Endodermal cell (in vitro differentiated cells): ENCODE data around the gene ATF7IP. TPM values are rescaled to one million over a fixed set of nuclear protein-coding genes. Genes with fewer than 3 reads are reported as not detected.

ENCODE experiments used
- DNase-seq: peaks from one replicate; pipeline ENCODE4 v3.0.0-alpha.2; 2017
- H3K27ac ChIP-seq: 2 replicates; pipeline ENCODE4 v1.5.1; 2013; ENCODE audit warnings: mild to moderate bottlenecking, low read depth, low read length, moderate library complexity
- H3K27me3 ChIP-seq: 2 replicates; pipeline ENCODE4 v1.6.1; 2013; ENCODE audit warnings: mild to moderate bottlenecking, low read length, moderate library complexity; ENCODE audit not compliant: insufficient read depth, control insufficient read depth, poor library complexity, severe bottlenecking
- H3K36me3 ChIP-seq: 2 replicates; pipeline ENCODE4 v1.7.0; 2013; ENCODE audit warnings: mild to moderate bottlenecking, low read length, moderate library complexity; ENCODE audit not compliant: control insufficient read depth, insufficient read depth
- H3K4me1 ChIP-seq: one replicate; pipeline ENCODE4 v1.7.0; 2013; ENCODE audit warnings: low read length; ENCODE audit not compliant: control insufficient read depth, insufficient read depth
- H3K4me3 ChIP-seq: 2 replicates; pipeline ENCODE4 v1.5.1; 2013; ENCODE audit warnings: mild to moderate bottlenecking, low read length, moderate library complexity
- H3K9ac ChIP-seq: 2 replicates; pipeline ENCODE4 v1.6.1; 2013; ENCODE audit warnings: mild to moderate bottlenecking, low read length, moderate library complexity; ENCODE audit not compliant: poor library complexity, severe bottlenecking; ENCODE audit errors: extremely low read depth
- H3K9me3 ChIP-seq: 2 replicates; pipeline ENCODE4 v1.6.1; 2013; ENCODE audit warnings: mild to moderate bottlenecking, low read length, moderate library complexity; ENCODE audit not compliant: control insufficient read depth
- H3K27ac Mint-ChIP-seq: 2 replicates; pipeline ENCODE4 v1.8.0; 2020; ENCODE audit warnings: mixed read lengths
- H3K27me3 Mint-ChIP-seq: 2 replicates; pipeline ENCODE4 v1.8.0; 2021; ENCODE audit warnings: mild to moderate bottlenecking, mixed read lengths; ENCODE audit not compliant: insufficient read depth
- H3K36me3 Mint-ChIP-seq: 2 replicates; pipeline ENCODE4 v1.8.0; 2020; ENCODE audit warnings: low read depth, mixed read lengths
- H3K4me1 Mint-ChIP-seq: 2 replicates; pipeline ENCODE4 v1.8.0; 2020; ENCODE audit warnings: mixed read lengths
- H3K4me3 Mint-ChIP-seq: 2 replicates; pipeline ENCODE4 v1.8.0; 2020; ENCODE audit warnings: mild to moderate bottlenecking, moderate library complexity, mixed read lengths
- H3K9me3 Mint-ChIP-seq: 2 replicates; pipeline ENCODE4 v1.8.0; 2020; ENCODE audit warnings: mild to moderate bottlenecking, mixed read lengths
- WGBS, 2 experiments: methylation state at CpG; one replicate each; pipeline versions ENCODE4 v1.1.5 to v1.1.7; 2013; ENCODE audit warnings: missing lambda C conversion rate in 2 of 2, mixed read lengths in 1 of 2; ENCODE audit not compliant: insufficient coverage in 1 of 2, insufficient read length in 1 of 2; 5-methylcytosine and 5-hydroxymethylcytosine counted together
- total RNA-seq, 2 donors: library from RNA; stranded (reverse); fragmentation: NEBNext Ultra II Directional in 1 of 2; extraction: Animal tissue kit (Norgen Biotek cat#: 25700) in 1 of 2; gene quantifications; 2 replicates in 1 of 2; 3 replicates in 1 of 2; pipeline ENCODE4 v1.2.1, GENCODE V29; 2021
- TF ChIP-seq, protein P1 (sequence below): fragments of 200-600 bp; sonication (generic); conservative IDR thresholded peaks from 2 replicates; pipeline ENCODE4 v1.5.0; 2021; ENCODE audit warnings: antibody characterized with exemption, mild to moderate bottlenecking

The ATF7IP gene
- total RNA-seq, 2 donors from 2014 or later: 174 to 222 TPM

DNA sequence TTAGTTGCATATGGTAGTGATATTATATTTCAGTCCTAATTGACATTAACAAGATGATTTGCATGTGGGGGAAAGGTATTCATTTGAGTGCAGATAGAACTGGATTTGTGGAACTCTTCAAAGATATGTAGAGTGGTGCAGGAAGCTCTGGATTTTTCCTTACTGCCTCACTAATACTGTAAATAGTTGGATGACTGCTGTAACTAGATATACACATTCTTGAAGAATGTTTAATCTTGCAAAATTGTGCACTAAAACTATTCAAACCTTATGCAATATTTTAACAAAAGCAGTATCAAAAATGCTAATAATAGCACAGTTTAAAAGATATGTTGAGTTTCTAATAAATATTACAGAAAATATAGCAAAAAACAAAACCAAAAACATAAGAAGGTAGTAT is 43.1 kb upstream of the ATF7IP start:
- H3K9ac ChIP-seq: no peak overlapping the region
- H3K4me1 ChIP-seq: no peaks in the 10 kb centered on the region
- TF ChIP-seq, protein P1, sequence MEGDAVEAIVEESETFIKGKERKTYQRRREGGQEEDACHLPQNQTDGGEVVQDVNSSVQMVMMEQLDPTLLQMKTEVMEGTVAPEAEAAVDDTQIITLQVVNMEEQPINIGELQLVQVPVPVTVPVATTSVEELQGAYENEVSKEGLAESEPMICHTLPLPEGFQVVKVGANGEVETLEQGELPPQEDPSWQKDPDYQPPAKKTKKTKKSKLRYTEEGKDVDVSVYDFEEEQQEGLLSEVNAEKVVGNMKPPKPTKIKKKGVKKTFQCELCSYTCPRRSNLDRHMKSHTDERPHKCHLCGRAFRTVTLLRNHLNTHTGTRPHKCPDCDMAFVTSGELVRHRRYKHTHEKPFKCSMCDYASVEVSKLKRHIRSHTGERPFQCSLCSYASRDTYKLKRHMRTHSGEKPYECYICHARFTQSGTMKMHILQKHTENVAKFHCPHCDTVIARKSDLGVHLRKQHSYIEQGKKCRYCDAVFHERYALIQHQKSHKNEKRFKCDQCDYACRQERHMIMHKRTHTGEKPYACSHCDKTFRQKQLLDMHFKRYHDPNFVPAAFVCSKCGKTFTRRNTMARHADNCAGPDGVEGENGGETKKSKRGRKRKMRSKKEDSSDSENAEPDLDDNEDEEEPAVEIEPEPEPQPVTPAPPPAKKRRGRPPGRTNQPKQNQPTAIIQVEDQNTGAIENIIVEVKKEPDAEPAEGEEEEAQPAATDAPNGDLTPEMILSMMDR: no peak
- no peak for DNase-seq
- H3K27me3 Mint-ChIP-seq: no peaks in the 10 kb centered on the region
- no peaks in the 10 kb centered on the region for H3K36me3 ChIP-seq
- H3K4me1 Mint-ChIP-seq: peaks cover 19% of the 10 kb centered on the region
- no peak overlapping the region for H3K4me3 ChIP-seq
- no peak overlapping the region for H3K4me3 Mint-ChIP-seq
- peaks cover 17% of the 10 kb centered on the region for H3K9me3 Mint-ChIP-seq
- H3K27ac Mint-ChIP-seq: no peak overlapping the region
- H3K27me3 ChIP-seq: no peaks in the 10 kb centered on the region
- no peaks in the 10 kb centered on the region for H3K36me3 Mint-ChIP-seq
- H3K27ac ChIP-seq: no peak overlapping the region
- H3K9me3 ChIP-seq: peaks cover 4% of the 10 kb centered on the region

DNA sequence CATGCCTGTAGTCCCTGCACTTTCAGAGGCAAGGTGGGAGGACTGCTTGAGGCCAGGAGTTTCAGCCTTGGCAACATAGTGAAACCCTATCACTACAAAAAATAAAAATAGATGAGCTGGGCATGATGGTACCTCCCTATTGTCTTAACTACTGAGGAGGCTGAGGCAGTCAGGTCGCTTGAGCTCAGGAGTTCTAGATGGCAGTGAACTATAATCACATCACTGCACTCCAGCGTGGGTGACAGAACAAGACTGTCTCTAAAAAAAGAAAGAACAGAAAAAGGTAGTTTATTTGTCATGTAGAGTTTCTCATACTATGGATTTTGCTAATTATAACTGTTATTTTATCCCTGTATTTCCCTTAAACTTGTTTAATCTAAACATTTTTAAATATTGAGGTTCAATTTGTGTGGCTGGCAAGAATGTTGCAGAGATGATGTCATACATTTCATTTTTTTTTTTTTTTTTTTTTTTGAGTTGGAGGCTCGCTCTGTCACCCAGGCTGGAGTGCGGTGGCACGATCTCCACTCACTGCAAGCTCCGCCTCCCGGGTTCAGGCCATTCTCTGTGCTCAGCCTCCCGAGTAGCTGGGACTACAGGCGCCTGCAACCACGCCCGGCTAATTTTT is 39.7 kb upstream of the ATF7IP start:
- no peaks in the 10 kb centered on the region for H3K27me3 ChIP-seq
- WGBS, 2 experiments: 88 to 95% methylated on average over 5 to 11 of the region's 11 CpGs
- no peak for DNase-seq
- H3K36me3 ChIP-seq: no peaks in the 10 kb centered on the region
- no peak overlapping the region for H3K27ac ChIP-seq
- H3K27me3 Mint-ChIP-seq: no peaks in the 10 kb centered on the region
- H3K9me3 Mint-ChIP-seq: peaks cover 26% of the 10 kb centered on the region
- no peak overlapping the region for H3K9ac ChIP-seq
- H3K27ac Mint-ChIP-seq: no peak overlapping the region
- no peak overlapping the region for H3K4me3 ChIP-seq
- no peak overlapping the region for H3K4me3 Mint-ChIP-seq
- no peaks in the 10 kb centered on the region for H3K36me3 Mint-ChIP-seq
- H3K9me3 ChIP-seq: peaks cover 1% of the 10 kb centered on the region
- TF ChIP-seq, protein P1: no peak
- no peaks in the 10 kb centered on the region for H3K4me1 ChIP-seq
- peaks cover 12% of the 10 kb centered on the region for H3K4me1 Mint-ChIP-seq

DNA sequence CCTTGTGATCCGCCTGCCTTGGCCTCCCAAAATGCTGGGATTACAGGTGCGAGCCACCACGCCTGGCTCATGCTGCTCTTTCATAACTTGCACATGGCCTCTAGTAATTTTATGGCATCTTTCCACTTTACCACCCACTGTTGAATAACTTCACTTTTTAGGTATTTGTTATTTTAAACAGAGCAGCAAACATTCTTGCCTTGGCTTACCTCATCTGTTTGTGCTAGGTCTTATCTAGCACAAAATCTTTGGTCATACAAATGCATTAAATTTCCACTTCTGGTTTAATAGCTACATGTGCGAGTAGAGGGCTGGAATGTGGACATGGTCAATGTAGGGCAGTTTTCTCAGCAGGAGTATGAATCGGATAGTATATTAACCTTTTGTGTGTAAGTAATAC is 38.8 kb upstream of the ATF7IP start:
- H3K4me3 Mint-ChIP-seq: no peak overlapping the region
- DNase-seq: no peak
- H3K27me3 Mint-ChIP-seq: no peaks in the 10 kb centered on the region
- H3K27me3 ChIP-seq: no peaks in the 10 kb centered on the region
- H3K4me1 Mint-ChIP-seq: peaks cover 6% of the 10 kb centered on the region
- H3K36me3 Mint-ChIP-seq: no peaks in the 10 kb centered on the region
- H3K27ac Mint-ChIP-seq: no peak overlapping the region
- H3K9me3 ChIP-seq: peaks cover 6% of the 10 kb centered on the region
- H3K4me3 ChIP-seq: no peak overlapping the region
- no peak overlapping the region for H3K27ac ChIP-seq
- no peaks in the 10 kb centered on the region for H3K36me3 ChIP-seq
- TF ChIP-seq, protein P1: no peak
- peaks cover 28% of the 10 kb centered on the region for H3K9me3 Mint-ChIP-seq
- 93 to 100% methylated on average over 1 to 5 of the region's 5 CpGs for WGBS, 2 experiments
- H3K4me1 ChIP-seq: no peaks in the 10 kb centered on the region
- no peak overlapping the region for H3K9ac ChIP-seq
